HCT116 (cell line): Measurements from ENCODE around the gene BAX.

Experiments
- CTCF ChIP-seq, 3 experiments: fragments of 200-600 bp in 1 of 3; sonication (generic) in 1 of 3; IDR thresholded peaks in 2 of 3; conservative IDR thresholded peaks in 1 of 3; 2 replicates each; pipeline ENCODE4 v1.5.1; 2012 to 2017; ENCODE audit warnings: low read depth in 2 of 3, low read length in 2 of 3, antibody characterized with exemption in 1 of 3, borderline replicate concordance in 1 of 3, control low read depth in 1 of 3, mild to moderate bottlenecking in 1 of 3, mixed read lengths in 1 of 3, mixed run types in 1 of 3, moderate library complexity in 1 of 3; ENCODE audit not compliant: insufficient read depth in 1 of 3
- EGR1 ChIP-seq: IDR thresholded peaks from 2 replicates; pipeline ENCODE4 v1.6.1; 2012; ENCODE audit warnings: low read depth
- ELF1 ChIP-seq: IDR thresholded peaks from 2 replicates; pipeline ENCODE4 v1.6.1; 2012; ENCODE audit warnings: low read depth, borderline replicate concordance
- EZH2 ChIP-seq: fragments of 200-600 bp; sonication (generic); IDR thresholded peaks from 2 replicates; pipeline ENCODE4 v1.6.1; 2017; ENCODE audit warnings: antibody characterized with exemption, mixed run types
- EZH2phosphoT487 ChIP-seq: fragments of 200-600 bp; IDR thresholded peaks from 2 replicates; pipeline ENCODE4 v1.6.1; 2018; ENCODE audit warnings: antibody characterized with exemption, borderline replicate concordance
- FOSL1 ChIP-seq: IDR thresholded peaks from 2 replicates; pipeline ENCODE4 v1.6.1; 2012; ENCODE audit warnings: low read depth
- JUND ChIP-seq: IDR thresholded peaks from 2 replicates; pipeline ENCODE4 v1.6.1; 2012
- POLR2A ChIP-seq: IDR thresholded peaks from 2 replicates; pipeline ENCODE4 v1.7.0; 2011; ENCODE audit warnings: borderline replicate concordance; ENCODE audit not compliant: insufficient read depth, insufficient read length; ENCODE audit errors: extremely low read depth
- POLR2AphosphoS5 ChIP-seq: IDR thresholded peaks from 2 replicates; pipeline ENCODE4 v1.6.1; 2011; ENCODE audit warnings: mild to moderate bottlenecking, low read depth, low read length, moderate library complexity
- RAD21 ChIP-seq: IDR thresholded peaks from 2 replicates; pipeline ENCODE4 v1.6.1; 2012; ENCODE audit warnings: low read depth, mild to moderate bottlenecking
- SP1 ChIP-seq: IDR thresholded peaks from 2 replicates; pipeline ENCODE4 v1.6.1; 2012; ENCODE audit warnings: low read depth
- YY1 ChIP-seq: IDR thresholded peaks from 2 replicates; pipeline ENCODE4 v1.6.1; 2011; ENCODE audit warnings: low read length, low read depth, moderate library complexity, mild to moderate bottlenecking; ENCODE audit not compliant: insufficient replicate concordance; ENCODE audit errors: extremely low read depth
- TF ChIP-seq, protein P1 (sequence below): IDR thresholded peaks from 2 replicates; pipeline ENCODE4 v1.6.1; 2012

- TF ChIP-seq EZH2, result no peak
- no peak for TF ChIP-seq CTCF (IDR thresholded peaks at IDR 0.05 in 2 of 3, conservative IDR thresholded peaks at IDR 0.05 in 1 of 3; ENCODE audit: borderline replicate concordance in 1 of 3, insufficient read depth in 1 of 3, low read depth in 2 of 3, low read length in 2 of 3)
- TF ChIP-seq RAD21, result no peak
- TF ChIP-seq SP1, result no peak
- no peak for TF ChIP-seq POLR2A
- TF ChIP-seq POLR2AphosphoS5, result no peak
- TF ChIP-seq, protein P1, sequence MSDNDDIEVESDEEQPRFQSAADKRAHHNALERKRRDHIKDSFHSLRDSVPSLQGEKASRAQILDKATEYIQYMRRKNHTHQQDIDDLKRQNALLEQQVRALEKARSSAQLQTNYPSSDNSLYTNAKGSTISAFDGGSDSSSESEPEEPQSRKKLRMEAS, result no peak
- TF ChIP-seq ELF1, result no peak
- no peak for TF ChIP-seq EGR1
- no peak for TF ChIP-seq EZH2phosphoT487
- no peak for TF ChIP-seq FOSL1
- no peak for TF ChIP-seq YY1
- no peak for TF ChIP-seq JUND
Observed at GRCh38 chr19:48992581-48993174, 38.0 kb downstream of the BAX start.
